Measurements from ENCODE around the gene SLFN5.

DNA sequence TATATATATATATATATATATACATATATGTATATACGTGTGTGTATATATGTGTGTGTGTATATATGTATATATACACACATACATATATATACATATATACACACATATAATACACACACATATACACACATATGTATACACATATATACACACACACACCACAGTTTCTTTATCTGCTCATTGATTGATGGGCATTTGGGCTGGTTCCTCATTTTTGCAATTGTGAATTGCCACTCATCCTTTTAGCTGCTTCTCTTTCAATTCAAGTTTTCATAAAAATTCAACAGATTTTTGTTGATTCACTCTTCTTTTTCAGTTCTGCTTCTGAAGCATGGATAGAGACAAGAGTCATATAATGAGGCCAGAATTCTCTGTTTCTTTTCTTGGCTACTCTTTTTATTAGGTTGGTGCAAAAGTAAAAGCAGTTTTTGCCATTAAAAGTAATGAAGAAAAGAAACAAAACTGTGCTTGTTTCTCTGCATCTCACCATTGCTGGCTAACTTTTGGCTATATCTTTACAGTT lies 44.5 kb downstream of the SLFN5 start:
- TF ChIP-seq, protein P1, sequence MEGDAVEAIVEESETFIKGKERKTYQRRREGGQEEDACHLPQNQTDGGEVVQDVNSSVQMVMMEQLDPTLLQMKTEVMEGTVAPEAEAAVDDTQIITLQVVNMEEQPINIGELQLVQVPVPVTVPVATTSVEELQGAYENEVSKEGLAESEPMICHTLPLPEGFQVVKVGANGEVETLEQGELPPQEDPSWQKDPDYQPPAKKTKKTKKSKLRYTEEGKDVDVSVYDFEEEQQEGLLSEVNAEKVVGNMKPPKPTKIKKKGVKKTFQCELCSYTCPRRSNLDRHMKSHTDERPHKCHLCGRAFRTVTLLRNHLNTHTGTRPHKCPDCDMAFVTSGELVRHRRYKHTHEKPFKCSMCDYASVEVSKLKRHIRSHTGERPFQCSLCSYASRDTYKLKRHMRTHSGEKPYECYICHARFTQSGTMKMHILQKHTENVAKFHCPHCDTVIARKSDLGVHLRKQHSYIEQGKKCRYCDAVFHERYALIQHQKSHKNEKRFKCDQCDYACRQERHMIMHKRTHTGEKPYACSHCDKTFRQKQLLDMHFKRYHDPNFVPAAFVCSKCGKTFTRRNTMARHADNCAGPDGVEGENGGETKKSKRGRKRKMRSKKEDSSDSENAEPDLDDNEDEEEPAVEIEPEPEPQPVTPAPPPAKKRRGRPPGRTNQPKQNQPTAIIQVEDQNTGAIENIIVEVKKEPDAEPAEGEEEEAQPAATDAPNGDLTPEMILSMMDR (IDR thresholded peaks at IDR 0.05): no peak
- TF ChIP-seq POLR2A (IDR thresholded peaks at IDR 0.05): no peak

Measured in thyroid gland (tissue), 4 donors.